Stimulated activated CD8-positive, alpha-beta memory T cell treated with anti-CD3 and anti-CD28 coated beads, Interleukin-7, amount 100 ng/mL, for 1 hour (primary cell): Measurements from ENCODE around the gene JAM3.
"Not testable (repeated sequence)": the region's sequence is repeated elsewhere in the genome, so short reads cannot be mapped to it uniquely, and the experiment has no call there.

Experiments used
- DNase-seq, 2 donors: peaks; one replicate each; pipeline ENCODE4 v3.0.0-alpha.2; 2020; ENCODE audit warnings: low read depth in 2 of 2

JAM3 gene

DNA sequence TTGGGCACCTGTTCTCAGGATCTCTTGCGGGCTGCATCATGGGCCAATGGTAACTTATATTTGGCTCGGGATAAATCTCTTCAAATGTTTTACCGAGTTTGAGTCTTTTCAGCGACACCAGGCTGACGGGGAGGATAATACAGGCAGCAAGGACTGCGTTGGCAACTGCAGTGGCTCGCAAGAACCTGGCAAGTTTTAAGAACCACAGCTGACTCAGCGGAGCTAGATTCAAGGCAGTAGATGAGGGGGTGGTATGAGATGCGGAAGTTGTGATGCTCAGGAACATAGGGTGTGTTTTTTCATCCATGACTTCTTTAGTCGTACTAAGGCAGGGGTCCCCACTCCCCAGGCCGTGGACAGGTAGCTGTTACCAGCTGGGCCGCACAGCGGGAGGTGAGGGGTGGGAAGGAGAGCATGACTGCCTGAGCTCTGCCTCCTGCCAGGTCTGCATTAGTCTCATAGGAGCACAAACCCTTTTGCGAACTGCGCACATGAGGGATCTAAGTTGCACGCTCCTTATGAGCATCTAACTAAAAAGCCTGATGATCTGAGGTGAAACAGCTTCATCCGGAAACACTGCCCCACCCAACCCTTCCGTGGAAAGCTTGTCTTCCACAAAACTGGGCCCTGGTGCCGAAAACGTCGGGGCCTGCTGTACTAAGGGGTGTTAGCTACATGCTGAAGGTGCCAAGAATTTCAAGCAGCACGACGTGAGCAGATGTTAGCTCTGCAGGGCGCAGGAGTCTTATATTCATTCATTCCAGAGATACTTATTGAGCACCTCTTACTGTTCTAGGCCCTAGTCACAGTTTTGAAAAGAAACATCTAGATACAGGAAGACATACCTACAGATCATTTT lies 6.4 kb upstream of the JAM3 start:
- no peak for DNase-seq

DNA sequence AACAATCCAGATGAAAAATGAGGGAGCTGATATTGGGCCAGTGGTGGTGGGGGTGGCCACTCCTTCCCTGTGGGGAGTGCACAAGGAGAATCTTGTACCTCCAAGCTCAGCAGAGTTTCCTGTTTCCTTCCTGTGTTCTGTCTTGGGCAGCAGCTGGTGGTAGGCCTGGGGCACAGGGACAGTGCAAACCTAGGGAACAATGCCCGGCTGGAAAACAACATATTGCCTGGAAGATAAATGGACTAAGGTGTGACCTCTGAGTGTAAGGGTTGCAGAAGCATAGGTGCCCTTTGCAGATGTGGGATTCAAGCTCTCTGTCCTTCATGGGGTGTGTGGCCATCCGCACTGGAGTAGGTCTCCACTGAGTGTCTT lies 5.8 kb upstream of the JAM3 start:
- DNase-seq: no peak

DNA sequence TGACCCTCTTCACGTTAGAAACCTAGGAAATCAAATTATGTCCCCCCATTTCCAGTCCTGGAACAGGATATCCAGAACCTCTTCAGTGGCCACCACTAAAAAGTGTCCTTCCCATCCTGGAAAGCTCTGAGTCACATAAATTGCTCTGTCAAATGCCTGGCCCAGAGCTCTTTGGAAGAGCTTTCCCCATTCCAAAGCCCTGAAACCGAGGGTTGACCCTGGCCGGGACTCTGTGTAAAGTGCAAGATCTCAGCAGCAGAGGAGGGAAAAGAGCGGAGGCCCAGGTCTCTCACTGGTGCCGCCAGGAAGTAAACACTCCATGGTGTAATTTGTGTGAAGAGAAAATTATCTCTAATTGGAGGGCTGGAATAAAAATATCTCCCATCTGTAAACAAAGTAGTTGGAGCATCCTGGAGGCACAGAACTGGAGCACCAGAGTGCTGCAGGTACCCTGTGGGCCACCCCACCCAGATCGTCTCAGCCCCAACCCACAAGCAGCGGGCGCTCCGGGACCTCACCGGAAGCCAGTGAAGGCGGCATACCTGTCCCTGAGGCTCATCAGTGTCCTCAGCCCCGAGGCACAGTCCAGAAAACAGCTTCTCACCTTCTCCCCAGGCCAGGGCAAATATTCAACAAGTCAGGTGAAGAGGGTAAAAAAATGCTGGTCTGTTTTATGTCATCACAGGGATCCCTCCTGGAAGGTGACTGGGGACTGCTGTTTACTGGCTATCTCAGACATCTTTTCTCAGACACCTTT lies 4.7 kb upstream of the JAM3 start:
- no peak for DNase-seq

DNA sequence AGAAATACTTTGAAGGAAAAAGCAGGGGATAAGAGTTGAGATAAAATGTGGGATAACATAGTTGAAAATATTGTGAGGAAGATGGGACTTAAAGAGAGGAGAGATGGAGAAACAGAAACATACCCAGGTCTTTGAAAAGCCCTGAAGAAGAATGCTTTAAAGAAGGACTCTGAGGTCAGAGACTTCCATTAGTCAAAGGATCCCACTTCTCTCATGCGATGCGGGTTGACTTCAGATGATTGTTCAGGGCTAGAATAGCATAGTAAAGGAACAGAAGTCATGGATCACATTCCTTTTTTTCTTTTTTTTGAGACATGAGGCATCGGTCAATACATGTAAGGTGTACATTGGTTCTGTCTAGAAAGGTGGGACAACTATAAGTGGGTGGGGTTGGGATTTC lies 3.5 kb upstream of the JAM3 start:
- DNase-seq: no peak

DNA sequence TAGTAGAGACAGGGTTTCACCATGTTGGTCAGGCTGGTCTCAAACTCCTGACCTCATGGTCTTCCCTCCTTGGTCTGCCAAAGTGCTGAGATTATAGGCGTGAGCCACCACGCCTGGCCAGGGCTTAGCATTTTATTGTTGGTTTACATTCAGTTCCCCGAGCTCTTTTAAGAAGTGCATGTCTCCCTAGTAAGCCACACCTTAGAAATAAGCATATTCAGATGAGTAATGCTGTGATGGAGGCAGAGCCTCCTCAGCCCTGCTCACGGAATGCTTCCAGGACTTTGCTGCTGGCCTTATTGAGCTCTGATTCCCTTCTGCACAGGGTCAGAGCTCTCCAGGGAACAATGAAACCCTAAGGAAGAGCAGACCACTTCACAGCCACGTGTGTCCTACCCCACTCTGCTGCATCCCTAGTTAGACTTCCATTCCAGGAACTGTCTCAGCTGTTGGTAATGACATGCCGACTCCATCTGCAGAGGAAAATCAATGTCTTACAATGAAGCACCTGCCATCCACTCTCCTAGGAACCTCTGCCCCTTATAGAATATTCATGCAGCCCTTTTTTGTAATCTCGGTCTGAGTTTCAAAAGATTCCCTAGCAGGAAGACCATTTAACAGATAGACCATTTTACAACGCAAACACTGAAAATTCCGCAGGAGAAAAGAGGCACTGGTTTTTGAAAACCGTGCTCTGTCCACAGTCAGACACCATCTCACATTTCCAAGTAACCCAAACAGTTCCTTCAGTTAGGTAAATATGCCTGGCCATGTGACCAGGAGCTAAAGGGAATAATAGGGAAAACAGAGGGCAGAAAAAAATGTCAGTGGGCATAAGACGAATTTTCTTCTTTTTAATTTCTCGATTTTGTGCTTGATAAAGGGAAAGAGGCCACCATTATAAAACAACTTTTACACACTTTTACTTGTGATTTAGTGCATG lies 1.7 kb upstream of the JAM3 start:
- no peak for DNase-seq

DNA sequence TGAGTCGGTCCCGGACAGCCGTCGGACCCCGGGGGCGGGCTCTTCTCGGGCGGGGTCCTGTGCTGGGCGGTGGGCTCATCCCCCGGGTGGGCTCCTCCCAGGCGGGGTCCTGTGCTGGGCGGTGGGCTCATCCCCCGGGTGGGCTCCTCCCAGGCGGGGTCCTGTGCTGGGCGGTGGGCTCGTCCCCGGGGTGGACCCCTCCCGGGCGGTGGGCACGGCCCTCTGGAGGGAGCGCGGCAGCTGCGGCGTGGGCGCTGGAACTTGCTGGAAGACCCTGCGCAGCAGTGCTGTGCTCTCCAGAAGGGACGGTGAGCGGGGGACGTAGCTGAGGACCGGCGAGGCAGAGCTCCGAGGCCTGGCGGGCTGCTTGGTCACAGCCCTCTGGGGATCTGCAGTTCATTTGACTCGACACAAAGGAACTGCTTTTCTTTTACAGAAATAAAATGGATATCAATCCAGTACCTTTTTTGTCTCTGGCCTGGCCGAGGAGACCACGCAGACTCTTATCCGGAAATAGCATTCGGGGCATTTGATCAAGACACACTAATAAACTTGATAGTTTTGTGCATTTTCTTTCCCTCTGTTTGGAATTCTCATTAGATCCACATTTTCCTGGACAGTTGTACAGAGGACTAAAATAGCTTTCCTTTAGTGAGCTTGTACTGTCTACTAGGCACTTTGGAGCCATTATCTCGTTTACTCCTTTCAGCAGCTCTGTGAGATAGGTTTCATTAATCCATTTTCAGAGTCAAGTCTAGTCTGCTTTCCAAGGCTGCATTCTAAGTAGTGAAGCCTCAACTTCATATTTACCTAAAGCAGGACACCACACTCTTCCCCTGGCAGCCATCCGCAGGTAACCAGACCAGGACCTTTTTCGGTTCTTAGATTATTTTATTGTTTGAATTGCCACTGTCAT lies 812 bp downstream of the JAM3 start:
- no peak for DNase-seq

DNA sequence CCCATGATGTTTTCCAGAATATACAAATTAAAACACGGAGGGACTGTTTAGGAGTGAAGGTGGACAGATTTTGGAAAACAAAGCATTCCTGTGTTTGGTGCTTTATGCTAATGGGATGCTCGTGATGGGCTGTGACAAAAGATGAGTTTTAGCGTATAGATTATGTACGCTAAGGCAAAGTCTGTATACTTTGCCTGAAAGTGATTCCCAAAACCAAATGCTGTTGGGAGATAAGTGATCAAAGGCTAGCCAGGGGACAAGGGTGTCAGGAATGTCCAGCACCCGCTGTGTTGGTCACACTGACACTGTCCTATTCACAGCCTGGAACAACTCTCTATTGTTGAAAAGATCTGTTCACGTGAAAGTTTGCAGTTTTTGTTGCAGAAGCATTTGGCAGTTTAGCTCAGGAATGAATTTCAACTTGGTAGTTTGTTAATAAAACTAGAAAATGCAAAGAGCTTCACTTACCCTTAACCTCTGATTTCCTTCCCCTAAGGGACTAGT lies 1.5 kb downstream of the JAM3 start:
- no peak for DNase-seq

DNA sequence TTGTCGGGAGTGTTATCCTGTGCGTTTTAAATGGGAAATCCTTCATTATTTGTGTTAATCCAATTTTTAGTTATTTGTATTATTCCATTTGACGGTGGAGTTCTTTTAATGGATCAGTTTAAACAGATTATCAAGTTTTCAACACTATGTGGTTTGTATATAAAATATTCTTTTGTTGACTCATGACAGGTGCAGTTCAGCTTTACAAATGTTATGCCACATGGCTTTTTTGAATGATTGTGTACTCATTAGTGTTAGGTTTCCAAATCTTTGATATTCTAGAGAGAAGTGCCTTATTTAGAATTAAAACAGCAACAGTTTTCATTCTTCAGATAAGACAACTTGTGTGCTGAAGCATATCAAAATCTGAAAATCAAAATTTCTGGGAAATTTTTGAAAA lies 2.4 kb downstream of the JAM3 start:
- DNase-seq: no peak

DNA sequence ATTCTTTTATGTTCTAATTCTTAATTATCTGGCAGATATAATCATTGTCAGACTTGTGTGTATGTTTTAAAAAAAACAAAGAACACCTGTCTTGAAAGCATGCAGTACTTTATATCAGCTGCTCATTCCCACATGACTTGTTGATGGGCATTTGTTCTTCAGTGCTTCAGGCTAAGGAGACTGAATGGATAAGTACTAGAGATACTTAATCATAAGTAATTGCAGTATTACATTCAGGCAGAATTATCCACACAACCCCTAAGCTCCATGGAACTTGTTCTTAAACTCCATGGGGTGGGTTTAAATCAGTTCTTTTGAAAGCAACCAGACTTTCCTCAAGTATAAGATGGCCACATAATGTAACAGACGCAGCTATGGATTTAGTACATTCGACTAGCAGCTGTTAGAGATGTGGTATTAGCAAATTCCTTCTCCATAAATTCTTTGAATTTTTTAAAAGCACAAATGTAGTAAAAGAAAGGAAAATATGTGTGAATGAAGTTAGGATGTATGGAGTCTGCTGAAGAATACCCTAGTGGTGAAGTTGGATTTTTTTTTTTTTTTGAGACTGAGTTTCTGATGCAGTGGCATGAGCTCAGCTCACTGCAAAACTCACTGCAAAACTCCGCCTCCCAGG lies 3.0 kb downstream of the JAM3 start:
- no peak for DNase-seq

DNA sequence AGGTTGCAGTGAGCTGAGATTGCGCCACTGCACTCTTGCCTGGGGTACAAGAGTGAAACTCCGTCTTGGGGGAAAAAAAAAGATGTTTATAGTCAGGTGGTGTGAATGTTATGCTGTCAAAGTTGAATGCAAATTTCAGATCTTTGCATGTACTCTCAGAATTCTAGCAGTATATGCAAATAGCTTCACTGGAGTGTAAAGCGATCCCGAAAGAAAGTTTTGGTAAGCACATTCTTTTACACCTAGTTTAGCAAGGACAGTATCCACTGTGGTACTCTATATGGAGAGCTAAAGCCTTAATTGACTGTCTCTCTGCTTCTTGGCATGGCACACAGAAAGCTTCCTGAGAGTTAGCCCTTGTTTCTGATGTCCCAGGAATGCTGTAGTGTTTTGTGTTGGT lies 4.0 kb downstream of the JAM3 start:
- DNase-seq: no peak

DNA sequence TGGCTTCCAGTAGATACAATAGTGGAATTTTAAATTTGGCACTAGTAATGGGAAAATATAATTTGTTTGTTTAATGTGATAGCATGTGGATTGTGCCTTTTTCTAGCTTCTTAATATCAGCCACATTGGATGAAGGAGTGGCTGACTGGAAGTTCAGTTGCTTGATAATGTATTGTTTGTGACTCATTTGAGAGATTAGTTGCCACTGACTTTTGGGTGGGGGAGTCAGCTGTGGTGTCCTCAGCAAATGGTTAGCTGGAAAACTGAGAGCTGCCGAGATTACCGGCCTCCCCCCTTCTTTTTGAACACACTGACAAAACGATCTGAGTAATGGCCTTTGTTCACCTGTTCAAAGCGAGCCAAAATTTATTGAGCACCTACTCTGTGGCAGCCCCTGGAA lies 5.5 kb downstream of the JAM3 start:
- DNase-seq: no peak

DNA sequence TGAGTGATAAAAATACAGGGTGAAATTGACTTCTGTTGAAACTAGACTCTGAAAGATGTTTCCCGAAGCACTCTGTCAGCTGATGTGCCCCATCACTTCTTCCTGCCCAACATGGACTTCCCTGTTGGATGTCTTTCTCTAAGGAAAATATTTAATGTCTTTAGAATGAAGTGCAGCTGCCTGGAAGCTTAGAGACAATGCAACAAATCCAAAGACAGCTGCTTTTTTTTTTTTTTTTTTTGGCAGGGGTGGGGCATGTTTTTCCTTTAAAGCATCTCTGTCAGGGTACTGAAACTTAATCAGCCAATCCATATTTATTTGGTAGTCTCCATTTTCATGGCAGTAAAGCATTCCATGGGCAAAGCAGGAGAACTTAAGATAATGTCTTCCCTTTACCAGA lies 5.9 kb downstream of the JAM3 start:
- DNase-seq: no peak

DNA sequence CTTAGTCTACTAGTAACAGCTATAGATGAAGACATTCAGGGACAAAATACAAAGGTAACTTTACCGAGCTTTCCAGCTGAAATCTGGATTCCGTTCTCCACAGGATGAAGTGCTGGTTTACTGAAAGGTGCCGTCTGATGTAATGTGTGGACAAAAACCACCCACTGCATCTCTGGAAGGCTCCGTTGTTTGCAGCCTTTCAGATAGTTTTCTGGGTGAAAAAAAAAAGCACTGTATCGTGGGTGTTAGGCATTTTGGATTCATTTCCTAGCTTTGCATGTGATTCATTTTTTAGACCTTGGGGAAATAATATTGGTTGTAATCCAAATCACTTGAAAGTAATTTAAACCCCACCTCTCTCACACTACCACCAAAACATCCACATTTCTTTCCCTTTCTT lies 10.4 kb downstream of the JAM3 start:
- DNase-seq: no peak

DNA sequence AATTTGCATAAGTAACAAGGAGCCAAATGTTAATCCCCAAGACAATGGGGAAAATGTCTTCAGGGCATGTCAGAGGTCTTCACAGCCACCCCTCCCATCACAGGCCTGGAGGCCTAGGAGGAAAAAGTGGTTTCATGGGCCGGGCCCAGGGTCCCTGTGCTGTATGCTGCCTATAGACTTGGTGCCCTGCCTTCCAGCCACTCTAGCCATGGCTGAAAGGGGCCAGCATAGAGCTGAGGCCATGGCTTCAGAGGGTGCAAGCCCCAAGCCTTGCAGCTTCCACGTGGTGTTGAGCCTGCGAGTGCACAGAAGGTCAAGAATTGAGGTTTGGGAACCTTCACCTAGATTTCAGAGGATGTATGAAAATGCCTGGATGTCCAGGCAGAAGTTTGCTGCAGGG lies 12.4 kb downstream of the JAM3 start:
- not testable (repeated sequence) for DNase-seq

DNA sequence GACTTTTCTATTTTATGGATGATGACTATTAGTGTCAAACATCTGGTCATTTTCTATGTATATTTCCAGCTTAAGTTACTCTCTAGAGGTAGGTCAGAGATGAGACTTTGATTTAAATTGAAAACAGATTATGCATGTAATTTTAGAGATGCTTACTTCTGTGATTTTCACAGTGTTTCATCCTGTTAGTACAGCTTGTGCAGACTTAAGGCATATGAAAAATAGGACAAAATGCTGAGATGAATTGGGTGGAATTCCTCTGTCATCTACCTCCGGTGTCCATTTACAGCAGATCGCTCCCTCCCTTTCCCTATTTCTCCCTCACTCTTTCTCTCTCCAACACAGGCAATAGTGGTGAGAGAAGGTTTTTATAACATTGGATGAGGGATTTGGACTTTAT lies 14.1 kb downstream of the JAM3 start:
- DNase-seq: no peak

DNA sequence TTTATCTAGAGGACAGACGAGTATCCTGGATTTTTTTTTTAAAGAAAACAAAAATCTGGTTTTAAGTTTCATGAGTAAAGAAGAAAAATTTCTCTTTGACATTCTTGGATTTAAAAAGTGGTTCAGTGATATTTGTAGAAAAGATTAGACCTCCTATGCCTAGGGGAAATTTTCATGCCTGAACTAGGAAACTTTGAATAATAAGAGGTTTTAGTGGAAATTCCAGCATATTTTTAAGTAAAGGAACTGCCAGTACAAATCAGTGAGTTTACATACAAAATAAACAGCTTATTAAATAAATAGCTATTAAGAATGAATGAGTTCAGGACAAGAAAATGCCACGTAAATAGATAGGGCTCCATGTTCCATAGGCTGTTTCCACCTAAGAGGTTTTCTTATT lies 17.5 kb downstream of the JAM3 start:
- no peak for DNase-seq

DNA sequence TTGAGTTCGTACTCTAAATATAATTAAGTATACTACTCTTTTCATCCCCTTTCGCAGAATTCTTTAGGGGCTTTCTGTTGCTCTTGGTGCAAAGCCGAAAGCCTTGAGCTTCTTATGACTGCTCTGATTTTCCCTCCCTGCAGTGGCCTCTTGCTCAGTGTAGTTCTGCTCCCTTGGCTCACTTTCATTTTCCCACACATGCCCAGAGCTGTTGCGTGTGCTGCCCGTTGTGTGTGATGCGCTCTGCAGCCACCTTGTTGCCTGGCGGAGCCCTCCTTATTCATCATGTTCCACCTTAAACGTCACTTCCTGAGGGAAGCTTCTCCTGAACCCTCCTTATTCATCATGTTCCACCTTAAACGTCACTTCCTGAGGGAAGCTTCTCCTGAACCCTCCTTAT lies 23.1 kb downstream of the JAM3 start:
- DNase-seq: not testable (repeated sequence)

DNA sequence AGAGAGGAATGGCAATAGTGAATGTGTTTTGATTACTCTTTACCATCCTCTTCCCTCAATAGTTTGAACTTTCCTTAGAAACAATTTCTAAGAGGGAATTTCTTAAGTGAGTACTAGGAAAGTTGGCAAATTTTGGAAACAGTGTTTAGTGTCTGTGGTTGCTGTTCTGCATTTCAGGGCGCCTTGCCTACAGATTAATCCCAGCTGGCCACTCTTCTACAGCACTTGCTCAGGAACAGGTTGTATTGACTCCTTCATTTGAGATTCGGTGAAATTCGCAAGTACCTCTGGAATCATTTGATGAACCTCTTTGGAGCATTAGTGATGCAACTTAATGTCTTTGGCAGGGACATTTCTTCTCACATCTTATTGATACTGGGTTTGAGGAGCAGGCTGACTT lies 28.3 kb downstream of the JAM3 start:
- DNase-seq: no peak

DNA sequence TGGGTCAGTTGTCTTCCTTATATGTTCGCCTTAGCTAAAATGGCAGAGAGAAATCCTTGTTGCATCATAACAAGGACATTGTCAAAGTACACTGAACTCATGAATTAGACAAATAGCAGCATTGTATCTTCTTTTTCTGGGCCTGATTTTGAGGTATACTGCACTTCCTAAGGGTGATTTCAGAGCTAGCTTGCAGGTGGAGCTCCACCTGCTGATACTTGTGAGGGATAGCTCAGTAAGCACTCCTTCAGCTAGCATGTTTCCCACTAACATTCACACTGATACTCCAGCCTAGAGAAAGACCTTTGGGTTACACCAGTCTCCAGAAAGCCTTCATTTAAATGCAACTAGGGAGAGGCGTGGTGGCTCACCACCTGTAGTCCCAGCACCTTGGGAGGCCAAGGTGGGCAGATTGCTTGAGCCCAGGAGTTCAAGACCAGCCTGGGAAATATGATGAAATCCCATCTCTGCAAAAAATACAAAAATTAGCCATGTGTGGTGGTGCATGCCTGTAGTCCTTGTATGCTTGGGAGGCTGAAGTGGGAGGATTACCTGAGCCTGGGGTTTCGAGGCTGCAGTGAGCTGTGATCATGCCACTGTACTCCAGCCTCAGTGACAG lies 29.8 kb downstream of the JAM3 start:
- no peak for DNase-seq

DNA sequence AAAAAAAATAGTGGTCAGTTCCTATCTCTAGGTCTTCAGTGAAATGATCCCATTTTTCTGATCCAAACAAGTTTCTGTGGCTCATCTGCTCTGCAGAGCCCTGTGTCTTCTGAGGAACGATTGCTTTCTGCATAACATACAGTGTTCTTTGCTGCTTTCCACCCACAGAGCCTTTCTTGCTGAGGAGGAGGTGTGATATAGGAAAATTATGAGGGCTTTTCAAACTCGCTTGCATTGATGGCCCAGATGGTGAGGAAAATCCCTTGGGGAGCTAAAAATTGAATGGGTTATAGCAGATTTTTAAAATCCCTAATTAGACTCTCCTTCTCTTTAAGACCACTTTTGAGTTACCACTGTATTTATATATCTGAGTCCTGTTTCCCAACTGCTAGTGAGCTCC lies 31.3 kb downstream of the JAM3 start:
- no peak for DNase-seq
